SKM-1 treated with dmso at 0.1 percent for 144 hours (cell line): ENCODE results near the gene SLC43A1.

Experiments
- DNase-seq: peaks from one replicate; lab custom pipeline; 2025; ENCODE audit not compliant: unreplicated experiment; lab: John Stamatoyannopoulos, UW

SLC43A1 gene

DNA sequence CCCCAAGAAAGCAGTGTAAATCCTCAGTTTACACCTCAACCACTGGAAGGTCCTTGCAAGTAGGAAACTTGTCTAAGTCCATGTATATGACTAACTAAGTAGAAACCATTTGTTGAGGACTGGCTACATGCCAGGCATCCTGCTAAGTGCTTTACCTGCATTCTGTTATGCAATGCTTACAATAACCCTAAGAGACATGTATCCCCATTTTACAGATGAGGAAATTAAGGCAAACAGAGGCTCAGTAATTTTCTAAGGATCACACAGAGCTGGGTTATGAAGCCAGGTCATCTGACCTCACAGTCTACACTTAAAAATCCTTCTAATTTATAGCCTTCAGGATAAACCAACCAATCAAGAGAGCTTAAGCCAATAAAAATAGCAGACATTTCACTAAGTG lies 13.5 kb upstream of the SLC43A1 start:
- DNase-seq: no peak

DNA sequence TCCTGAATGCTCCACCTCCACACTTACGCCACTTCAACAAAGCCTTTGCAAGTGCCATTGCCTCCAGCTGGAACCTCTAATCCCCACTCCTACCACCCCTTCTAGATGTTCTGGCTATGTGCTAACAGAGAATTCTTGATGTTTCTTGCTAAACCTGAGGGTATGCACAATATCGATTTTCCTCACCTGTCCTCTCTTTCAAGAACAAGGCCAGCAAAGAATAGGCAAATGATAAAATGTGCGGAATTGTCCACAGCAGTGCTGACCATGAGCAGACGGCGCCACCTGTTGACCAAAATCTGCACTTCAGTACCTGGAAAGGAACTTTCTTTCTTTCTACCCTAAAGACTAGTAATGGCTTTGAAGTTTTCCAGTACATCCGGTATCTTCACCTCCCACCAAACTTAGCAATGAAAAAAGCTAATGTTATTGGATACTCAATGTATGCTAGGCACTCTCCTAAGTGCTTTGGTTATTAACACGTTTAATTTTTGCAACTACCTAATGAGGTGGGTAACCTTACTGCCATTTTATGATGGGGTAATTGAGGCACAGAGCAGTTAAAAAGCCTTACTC lies 11.6 kb upstream of the SLC43A1 start:
- peak; percentile 61 for DNase-seq

DNA sequence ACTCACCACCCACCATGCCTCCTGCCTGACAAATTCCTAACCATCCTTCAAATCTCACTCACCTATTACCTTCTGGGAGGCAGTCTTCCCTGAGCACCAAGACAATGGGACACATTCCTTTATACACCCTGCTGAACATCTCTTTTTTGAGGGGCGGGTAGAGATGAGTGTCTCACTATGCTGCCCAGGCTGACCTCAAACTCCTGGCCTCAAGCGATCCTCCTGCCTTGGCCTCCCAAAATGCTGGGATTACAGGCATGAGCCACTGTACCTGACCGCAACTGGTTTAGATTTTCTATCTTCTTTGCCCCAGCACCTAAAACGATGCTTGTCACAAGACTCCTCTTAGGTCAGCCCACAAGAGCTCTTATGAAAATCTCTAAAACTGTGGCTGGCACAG lies 7.9 kb upstream of the SLC43A1 start:
- no peak for DNase-seq

DNA sequence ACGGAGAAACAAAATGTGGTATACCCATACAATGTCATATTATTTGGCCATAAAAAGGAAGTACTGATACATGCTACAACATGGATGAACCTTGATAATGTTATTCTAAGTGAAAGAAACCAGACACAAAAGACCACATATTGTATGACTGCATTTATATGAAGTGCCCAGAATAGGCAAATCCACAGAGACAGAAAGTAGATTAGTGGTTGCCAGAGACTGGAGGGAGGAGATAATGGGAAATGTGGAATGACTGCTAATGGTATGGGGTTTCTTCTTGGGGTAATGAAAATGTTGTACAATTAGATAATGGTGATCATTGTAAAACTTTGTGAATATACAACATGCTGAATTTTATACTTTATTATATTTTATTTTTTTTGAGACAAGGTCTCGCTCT lies 5.6 kb upstream of the SLC43A1 start:
- DNase-seq: no peak

DNA sequence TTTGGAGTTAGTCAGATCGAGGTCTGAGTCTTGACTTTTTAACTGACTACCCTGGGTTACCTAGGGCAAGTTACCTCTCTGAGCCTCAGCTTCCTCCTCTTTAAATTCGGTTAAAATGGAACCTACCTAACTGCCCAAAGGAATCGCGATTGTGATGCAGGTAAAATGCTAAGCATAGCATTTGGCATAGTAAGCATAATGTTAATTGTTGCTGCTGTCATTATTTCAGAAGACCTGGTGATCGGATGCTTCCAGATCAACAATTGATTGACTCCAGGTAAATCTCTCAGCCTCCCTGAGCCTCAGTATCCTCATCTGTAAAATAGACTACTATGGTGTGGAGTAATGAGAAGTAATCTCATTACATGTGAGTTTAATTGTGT lies 550 bp upstream of the SLC43A1 start:
- no peak for DNase-seq

DNA sequence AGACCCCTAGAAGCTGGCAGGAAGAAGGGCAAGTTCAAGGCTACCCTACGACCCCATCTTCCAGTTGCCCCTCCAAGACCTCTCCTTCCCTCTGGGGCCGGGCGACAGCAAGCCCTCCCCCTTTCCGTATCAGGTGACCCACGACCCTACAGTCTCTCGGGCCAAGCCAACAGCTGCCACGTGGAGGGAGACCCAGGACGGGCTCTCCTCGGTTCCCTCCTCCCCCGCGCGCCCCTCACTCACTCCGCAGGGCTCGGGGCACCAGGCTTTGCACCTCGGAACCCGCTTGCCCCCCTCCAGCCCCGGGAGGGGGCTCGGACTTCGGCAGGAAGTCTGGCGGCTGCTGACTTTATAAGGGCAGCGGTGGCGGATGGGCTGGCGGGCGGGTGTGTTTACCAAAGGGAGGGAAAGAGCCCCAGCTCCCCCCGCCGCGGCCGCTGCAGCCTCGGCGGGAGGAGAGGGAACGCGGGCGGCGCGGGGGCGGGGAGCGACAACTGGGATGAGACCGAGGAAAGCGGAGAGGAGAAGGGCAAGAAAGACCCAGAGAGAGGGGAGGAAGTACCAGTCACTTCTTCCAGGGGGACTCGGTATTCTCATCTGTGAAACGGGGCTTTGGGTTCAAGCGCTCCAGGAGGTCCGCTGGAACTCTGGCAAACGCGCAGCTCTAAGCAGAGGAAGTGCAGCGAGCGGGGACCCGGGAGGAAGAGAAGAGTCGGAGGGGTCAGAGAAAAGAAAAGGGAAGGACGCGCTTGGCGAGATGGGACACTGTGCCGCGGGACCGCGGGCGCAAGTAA lies 767 bp downstream of the SLC43A1 start:
- DNase-seq: no peak

DNA sequence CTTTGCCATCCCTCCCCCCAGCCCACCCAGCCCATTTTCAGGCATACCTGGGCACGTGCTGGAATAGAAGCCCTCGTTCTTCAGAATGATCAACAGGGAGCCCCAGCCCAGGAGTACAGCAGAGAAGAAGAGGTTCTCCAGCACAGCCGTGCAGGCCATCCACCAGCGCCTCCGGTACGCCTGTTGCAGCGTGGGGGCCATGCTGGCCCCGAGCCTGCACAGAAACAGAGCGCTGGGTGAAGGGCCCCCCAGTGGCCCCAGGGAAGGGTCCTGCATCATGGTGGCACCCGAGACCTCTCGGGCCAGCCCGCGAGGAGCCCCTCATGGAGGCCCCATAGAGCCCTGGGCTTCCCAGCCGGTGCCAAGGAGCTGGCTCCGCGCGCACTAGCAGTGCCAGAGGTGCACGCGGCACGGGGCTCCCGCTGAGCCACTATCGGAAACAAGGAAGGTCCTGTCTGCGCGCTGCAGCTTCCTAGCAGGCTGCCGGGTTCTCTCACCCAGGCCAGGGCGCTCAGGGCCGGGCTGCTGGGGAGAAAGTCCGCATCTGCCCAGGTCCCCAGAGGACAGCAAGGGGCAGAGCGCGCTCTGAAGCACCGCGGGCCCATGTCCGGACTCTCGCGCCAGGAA lies 1.5 kb downstream of the SLC43A1 start:
- no peak for DNase-seq

DNA sequence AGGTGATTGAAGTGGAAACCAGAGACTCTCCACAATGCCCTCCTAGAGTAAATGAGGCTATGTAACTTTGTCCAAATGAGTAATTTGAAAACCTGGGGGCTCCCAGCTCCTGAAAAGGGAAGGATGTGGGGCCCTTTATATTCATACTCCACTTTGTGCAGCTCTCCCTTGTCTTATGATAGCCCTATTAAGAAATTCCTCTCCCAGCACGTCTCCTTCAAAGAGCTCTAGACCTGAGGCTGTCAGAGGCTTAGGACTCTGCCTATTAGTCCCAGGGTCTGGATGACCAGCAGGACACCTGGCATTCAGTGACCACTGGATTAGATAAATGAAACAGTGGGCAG lies 2.1 kb downstream of the SLC43A1 start:
- DNase-seq: no peak

DNA sequence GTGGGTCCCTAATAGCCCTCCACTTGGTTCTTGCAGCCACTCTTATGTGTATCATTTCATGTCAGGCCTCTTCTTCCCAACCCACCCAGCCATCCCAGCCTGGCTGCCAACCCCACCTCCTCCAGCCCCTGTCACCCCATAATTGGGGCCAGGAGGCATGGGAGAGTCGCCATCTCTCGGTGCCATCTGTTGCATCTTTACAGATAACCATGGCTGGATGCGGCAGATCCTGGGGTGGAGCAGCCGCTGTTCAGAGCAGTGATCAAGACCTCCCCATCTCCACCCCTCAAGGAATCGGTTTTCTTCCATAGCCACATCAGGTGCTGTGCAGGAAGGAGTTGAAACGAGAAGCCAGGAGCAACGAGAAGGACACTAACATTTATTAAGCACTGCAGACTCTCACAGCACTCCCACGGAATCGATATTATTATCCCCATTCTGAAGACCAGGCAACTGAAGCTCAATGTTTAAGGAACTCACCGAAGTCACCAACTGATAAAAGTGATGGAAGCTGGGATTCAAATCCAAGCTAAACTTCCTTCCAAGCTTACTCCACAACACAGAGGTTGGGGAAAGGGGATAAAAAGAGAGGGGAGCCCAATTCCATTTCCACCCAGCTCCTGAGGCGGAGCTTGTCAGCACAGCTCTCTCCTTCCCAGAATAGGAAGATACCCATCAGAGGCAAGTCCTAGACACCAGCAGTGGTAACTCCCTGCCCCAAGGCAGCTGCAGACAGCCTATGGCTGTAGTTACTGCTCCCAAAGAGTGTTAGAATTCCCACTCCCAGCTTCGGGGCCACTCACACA lies 2.7 kb downstream of the SLC43A1 start:
- DNase-seq: no peak

DNA sequence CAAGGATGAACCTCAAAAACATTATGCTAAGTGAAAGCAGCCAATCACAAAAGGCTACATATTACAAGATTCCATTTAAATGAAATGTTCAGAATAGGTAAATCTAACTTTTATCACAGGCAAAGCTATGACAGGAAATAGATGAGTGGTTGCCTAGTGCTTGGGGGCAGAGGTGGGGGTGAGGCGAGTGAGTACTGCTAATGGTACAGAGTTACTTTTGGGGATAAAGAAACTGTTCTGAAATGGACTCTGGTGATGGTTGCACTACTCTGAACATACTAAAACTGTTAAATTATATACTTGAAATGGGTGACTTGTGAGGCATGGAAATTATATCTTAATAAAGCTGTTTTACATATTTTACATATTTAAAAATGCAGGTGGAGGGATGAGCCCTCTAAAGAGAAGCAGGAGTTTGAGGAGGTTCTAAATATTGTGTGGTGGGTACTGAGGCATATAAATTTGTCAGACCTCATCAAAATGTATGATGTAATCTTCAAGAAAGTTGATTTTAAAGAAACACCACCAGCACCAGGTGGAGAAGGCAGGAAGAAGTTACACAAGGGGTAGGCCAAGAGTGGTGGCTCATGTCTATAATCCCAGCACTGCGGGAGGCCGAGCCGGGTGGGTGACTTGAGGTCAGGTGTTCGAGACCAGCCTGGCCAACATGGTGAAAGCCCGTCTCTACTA lies 3.6 kb downstream of the SLC43A1 start:
- DNase-seq: no peak

DNA sequence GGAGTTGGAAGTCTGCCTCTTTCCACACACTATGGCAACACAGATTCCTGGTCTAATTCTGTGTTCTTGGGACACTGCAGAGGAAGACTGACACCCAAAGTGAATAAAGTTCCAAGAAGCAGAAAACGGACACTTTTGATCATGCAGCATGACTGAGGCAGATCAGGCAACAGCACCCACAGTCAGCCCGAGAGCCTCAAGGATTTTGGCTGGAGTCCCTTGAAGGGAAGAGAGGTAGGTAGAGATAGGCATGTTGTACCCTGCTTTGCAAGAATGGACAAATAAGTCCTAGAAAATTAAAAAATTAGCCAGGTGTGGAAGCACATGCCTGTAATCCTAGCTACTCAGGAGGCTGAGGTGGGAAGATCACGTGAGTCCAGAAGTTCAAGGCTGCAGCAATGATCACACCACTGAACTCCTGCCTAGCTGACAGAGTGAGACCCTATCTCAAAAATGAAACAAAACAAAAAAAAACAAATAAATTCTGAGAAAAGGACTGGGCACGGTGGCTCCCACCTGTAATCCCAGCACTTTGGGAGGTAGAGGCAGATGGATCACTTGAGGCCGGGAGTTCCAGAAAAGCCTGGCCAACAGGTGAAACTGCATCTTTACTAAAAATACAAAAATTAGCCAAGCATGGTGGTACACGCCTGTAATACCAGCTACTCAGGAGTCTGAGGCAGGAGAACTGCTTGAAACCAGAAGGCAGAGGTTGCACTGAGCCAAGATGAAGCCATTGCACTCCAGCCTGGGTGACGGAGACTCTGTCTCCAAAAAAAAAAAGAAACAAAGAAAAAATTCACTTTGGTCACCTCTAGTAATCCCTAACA lies 6.9 kb downstream of the SLC43A1 start:
- no peak for DNase-seq

DNA sequence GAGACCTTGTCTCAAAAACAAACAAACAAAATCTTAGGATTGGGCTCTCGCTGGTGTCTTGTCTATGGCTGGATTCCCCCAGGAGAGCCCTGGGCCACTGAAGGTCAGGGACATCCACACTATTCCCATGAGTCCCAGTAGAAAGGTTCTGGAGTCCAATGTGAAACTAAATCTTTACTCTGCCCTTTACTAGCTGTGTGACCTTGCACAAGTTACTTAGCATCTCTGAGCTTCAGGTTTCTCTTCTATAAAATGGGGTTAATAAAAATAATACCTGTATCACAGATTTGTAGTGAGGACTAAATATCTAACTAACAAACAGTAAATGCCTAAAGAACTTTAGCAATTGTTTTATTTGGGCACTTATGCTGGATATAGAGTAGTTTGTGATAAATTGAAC lies 9.0 kb downstream of the SLC43A1 start:
- DNase-seq: no peak

DNA sequence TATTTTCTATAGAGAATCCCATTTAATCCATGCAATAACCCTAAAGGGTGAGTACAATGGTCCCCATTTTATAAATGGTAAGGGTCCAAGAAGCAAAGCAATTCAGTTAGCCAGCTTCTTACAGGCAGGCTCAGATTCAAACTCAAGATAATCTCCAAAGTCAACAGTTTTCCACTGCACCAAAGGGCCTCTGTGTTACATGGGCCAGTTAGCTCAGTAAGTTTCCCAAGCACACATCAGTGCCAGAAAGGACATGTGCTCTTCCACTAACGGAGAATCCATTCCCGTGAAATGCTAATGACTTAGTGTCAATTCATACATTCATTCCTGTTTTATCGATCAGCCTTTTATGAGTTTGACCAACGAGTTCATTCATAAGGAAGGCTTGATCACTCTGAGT lies 11.0 kb downstream of the SLC43A1 start:
- DNase-seq: no peak

DNA sequence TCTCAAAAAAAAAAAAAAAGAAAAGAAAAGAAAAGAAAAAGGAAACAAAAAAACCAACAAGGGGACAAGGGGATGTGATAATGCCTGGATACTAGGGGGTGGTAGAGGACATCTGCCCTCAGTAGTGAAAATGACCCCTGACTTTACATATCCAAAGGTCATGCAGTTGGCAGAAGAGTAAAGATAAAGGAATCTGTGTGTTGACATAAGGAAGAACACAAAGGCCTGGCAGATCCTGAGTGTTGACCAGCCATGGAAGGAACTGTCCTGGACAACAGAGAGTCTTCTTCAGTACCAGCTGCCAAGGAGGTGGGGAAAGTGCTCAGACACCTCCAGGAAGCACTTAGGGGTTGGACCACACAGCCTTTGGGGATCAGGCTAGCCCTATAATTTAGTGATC lies 12.6 kb downstream of the SLC43A1 start:
- DNase-seq: no peak

DNA sequence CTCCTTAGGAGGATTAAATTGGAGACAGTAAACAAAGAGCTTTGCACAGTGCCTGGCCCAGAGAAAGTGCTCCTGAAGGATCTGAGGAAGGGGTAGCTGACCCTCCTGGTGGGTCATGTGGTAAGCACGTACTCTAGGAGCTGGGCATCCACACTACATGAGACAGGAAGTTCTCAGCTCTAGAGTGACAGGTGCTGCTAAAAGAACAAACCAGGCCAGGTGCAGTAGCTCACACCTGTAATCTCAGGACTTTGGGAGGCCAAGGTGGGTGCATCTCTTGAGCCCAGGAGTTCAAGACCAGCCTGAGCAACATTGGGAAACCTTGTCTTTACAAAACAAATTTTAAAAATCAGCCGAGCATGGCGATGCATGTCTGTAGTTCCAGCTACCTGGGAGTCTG lies 13.1 kb downstream of the SLC43A1 start:
- DNase-seq: no peak

DNA sequence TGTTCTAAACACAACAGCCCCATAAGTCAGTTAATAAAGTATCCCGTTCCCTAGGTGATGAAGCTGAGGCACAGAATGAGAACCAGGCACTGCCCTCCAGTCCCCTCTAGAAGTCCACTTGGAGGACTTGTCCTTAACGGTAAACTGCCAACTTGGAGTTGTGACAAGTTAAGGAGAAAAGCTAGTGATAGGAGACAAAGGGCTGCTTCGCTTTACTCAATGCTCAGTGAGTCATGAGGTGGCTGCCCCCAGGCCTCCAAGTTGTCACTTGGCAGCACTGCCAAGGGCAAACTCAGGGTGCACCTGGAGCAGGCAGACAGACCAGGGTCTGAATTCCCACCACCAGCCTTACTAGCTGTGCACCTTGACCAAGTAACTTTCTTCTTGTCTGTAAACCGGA lies 13.5 kb downstream of the SLC43A1 start:
- DNase-seq: no peak

DNA sequence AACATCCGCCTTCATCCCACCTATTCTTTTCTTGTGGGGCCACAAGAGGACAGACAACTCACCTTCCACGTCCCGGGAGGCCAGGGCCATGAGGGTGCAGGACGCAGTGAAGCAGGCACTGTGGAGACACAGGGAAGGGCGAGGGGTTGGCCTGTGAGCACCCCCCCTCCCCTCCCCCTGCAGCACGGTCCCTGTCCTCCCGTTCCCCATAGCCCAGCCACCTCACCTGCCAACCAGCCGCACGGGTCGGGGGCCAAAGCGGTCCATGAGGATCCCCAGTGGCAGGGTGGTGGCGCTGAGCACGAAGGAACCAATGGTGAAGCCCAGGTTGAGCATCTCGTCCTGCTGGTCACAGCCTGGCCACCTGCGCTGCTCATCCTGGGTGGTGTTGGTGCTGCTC lies 14.6 kb downstream of the SLC43A1 start:
- DNase-seq: no peak

DNA sequence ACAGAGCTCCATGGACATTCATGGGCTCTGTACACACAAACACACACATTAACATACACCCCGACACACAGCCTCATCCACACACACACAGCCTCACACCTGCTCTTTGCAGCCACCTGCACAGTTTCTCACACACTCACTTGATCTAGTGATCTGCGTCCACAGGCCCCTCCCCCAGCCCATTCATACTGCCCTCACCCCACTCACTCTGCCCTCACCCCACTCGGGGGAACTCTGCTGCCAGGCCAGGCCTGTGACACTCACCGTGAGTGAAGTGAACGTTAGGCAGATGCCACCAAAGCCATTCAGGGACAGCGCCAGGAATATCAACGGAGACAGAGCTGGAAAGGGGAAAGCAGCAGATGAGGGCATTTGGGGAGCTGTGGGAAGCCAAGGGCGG lies 15.0 kb downstream of the SLC43A1 start:
- DNase-seq: no peak

DNA sequence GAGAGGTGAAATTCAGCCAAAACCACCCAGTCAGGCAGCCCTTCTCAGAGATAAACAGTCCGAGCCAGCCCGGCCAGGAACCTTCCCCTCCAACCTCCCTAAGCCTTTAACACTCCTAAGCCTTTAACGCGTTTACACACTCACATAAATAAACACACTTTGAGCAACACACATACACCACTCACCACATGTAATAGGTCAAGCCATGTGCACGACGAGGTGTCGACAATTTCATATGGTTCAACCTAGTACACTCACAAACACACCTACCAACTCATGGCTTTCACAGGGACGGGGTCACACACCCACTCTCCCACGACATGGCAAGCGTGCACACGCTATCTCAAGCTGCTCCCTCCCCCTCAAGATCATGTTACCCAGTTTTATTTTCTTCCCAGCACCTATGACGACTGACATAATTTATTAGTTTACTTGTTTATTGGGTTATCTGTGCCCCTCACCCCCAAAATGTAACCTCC lies 15.5 kb downstream of the SLC43A1 start:
- DNase-seq: no peak

DNA sequence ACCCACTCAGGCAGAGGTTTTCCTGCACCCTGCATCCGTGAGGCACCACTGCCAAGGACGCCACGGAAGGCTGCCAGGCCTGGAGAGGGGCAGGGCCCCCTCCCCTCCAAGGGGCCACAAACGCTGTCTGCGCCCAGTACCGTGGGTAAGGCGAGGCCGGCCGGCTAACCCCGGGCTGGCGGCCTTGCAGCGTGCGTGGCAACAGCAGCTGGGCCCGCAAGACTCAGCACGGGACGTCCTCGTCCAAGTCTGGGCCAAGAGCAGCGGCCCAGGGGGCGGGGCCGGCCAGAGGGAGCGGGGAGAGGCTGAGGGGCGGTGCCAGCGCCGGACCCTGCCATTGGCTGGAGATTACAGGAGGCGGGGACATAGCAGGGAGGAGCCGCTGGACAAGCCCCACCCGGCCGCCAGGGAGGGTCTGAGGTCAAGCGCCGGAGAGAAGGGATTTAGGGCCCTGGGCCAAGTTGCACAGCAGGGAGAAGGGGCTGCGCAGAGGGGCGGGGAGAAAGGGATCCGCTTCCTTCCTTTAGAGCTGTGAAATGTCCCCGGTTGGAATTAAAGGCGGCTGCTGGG lies 16.0 kb downstream of the SLC43A1 start:
- no peak for DNase-seq
